HepG2 (cell line): Measurements from ENCODE around the gene SMURF2. TPM values are rescaled to one million over a fixed set of nuclear protein-coding genes. Genes with fewer than 3 reads are reported as not detected.

Experiments
- ARNT2 ChIP-seq: sonication (generic); formaldehyde crosslinking; IDR thresholded peaks from 2 replicates; pipeline ENCODE4 v1.8.0; 2022; ENCODE audit warnings: mild to moderate bottlenecking, low read depth, missing genetic modification reagents, moderate library complexity
- EED ChIP-seq: sonication (generic); formaldehyde crosslinking; IDR thresholded peaks from 2 replicates; pipeline ENCODE4 v1.5.0; 2020; ENCODE audit warnings: mild to moderate bottlenecking, missing genetic modification reagents
- HMG20B ChIP-seq: conservative IDR thresholded peaks from 2 replicates; pipeline ENCODE4 v1.6.1; 2016; ENCODE audit warnings: missing genetic modification reagents, missing compliant biosample characterization
- KLF16 ChIP-seq, 2 experiments: sonication (generic) in 1 of 2; formaldehyde crosslinking in 1 of 2; IDR thresholded peaks; 2 replicates each; pipeline versions ENCODE4 v1.6.1 to v1.8.0; 2016 to 2023; ENCODE audit warnings: missing genetic modification reagents in 2 of 2, missing compliant biosample characterization in 1 of 2
- MAFK ChIP-seq, 2 experiments: IDR thresholded peaks in 1 of 2; conservative IDR thresholded peaks in 1 of 2; 2 replicates each; pipeline ENCODE4 v1.6.1; 2011; ENCODE audit warnings: improper control_type of control experiment in 2 of 2, low read length in 2 of 2
- NAIF1 ChIP-seq: sonication (generic); formaldehyde crosslinking; IDR thresholded peaks from 2 replicates; pipeline ENCODE4 v1.5.0; 2020; ENCODE audit warnings: mild to moderate bottlenecking, missing genetic modification reagents, borderline replicate concordance
- NFAT5 ChIP-seq: sonication (generic); formaldehyde crosslinking; IDR thresholded peaks from 2 replicates; pipeline ENCODE4 v1.4.0; 2020; ENCODE audit warnings: missing genetic modification reagents
- PHF21A ChIP-seq: sonication (generic); formaldehyde crosslinking; IDR thresholded peaks from 2 replicates; pipeline ENCODE4 v1.5.0; 2020; ENCODE audit warnings: mild to moderate bottlenecking, missing genetic modification reagents
- PPARG ChIP-seq: conservative IDR thresholded peaks from 2 replicates; pipeline ENCODE4 v1.6.1; 2016; ENCODE audit warnings: missing biosample characterization, missing genetic modification reagents
- RBAK ChIP-seq: sonication (generic); formaldehyde crosslinking; IDR thresholded peaks from 2 replicates; pipeline ENCODE4 v1.5.1; 2020; ENCODE audit warnings: mild to moderate bottlenecking, missing genetic modification reagents
- SNAPC4 ChIP-seq: sonication (generic); formaldehyde crosslinking; IDR thresholded peaks from 2 replicates; pipeline ENCODE4 v1.4.0; 2020; ENCODE audit warnings: mild to moderate bottlenecking, missing genetic modification reagents
- ZBTB42 ChIP-seq: sonication (generic); formaldehyde crosslinking; IDR thresholded peaks from 2 replicates; pipeline ENCODE4 v1.5.0; 2020; ENCODE audit warnings: mild to moderate bottlenecking, missing genetic modification reagents
- ZMYM4 ChIP-seq: sonication (generic); formaldehyde crosslinking; IDR thresholded peaks from 2 replicates; pipeline ENCODE4 v1.8.1; 2023; ENCODE audit warnings: mild to moderate bottlenecking, missing genetic modification reagents
- ZNF660 ChIP-seq: sonication (generic); formaldehyde crosslinking; IDR thresholded peaks from 2 replicates; pipeline ENCODE4 v1.5.1; 2020; ENCODE audit warnings: mild to moderate bottlenecking, low read depth, missing genetic modification reagents, borderline replicate concordance
- polyA plus RNA-seq, 8 experiments: library from polyadenylated mRNA; depleted of rRNA in 3 of 8; stranded (reverse) in 7 of 8; unstranded in 1 of 8; fragments of >200 nt; fragmentation: Illumina TruSeq in 4 of 8; extraction: Trizol in 4 of 8; gene quantifications; 2 replicates each; pipeline versions ENCODE4 v1.2.1 to v1.2.3, GENCODE V29; 2011 to 2016; ENCODE audit warnings: low read depth in 4 of 8, missing spikeins in 1 of 8, mixed read lengths in 1 of 8; ENCODE audit not compliant: insufficient read depth in 1 of 8
- total RNA-seq, 5 experiments: library from RNA; depleted of rRNA; stranded (reverse); fragments of >200 nt; fragmentation: Illumina TruSeq; extraction: Trizol; gene quantifications; 2 replicates each; pipeline ENCODE4 v1.2.3, GENCODE V29; 2016; ENCODE audit warnings: low read depth in 1 of 5
- TF ChIP-seq, protein P1 (sequence below): sonication (generic); formaldehyde crosslinking; IDR thresholded peaks from 2 replicates; pipeline ENCODE4 v1.8.1; 2022; ENCODE audit warnings: mild to moderate bottlenecking, missing genetic modification reagents
- TF ChIP-seq, protein P2 (sequence below): sonication (generic); formaldehyde crosslinking; IDR thresholded peaks from 2 replicates; pipeline ENCODE4 v1.5.0; 2020; ENCODE audit warnings: mild to moderate bottlenecking, missing genetic modification reagents

SMURF2 gene
- total and polyA plus RNA-seq, 2 of the 13 experiments (the other 11 are each of a cell fraction or from before 2014, with no cell fraction given), result 14.9 to 24.3 TPM

GRCh38 chr17:64706224-64707049, 44.3 kb upstream of the SMURF2 start (continued):
- TF ChIP-seq NFAT5 (CRISPR knock-in tag), result no peak
- no peak for TF ChIP-seq PPARG (CRISPR knock-in tag)
- TF ChIP-seq PHF21A (CRISPR knock-in tag), result peak; percentile 78
- no peak for TF ChIP-seq SNAPC4
- no peak for TF ChIP-seq NAIF1
- TF ChIP-seq HMG20B (CRISPR knock-in tag), result 0 out of 2 replicates have a peak, but pooled peaks have one; percentile 36
- TF ChIP-seq, protein P1, sequence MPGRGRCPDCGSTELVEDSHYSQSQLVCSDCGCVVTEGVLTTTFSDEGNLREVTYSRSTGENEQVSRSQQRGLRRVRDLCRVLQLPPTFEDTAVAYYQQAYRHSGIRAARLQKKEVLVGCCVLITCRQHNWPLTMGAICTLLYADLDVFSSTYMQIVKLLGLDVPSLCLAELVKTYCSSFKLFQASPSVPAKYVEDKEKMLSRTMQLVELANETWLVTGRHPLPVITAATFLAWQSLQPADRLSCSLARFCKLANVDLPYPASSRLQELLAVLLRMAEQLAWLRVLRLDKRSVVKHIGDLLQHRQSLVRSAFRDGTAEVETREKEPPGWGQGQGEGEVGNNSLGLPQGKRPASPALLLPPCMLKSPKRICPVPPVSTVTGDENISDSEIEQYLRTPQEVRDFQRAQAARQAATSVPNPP (CRISPR knock-in tag), result no peak
- no peak for TF ChIP-seq RBAK
- TF ChIP-seq, protein P2, sequence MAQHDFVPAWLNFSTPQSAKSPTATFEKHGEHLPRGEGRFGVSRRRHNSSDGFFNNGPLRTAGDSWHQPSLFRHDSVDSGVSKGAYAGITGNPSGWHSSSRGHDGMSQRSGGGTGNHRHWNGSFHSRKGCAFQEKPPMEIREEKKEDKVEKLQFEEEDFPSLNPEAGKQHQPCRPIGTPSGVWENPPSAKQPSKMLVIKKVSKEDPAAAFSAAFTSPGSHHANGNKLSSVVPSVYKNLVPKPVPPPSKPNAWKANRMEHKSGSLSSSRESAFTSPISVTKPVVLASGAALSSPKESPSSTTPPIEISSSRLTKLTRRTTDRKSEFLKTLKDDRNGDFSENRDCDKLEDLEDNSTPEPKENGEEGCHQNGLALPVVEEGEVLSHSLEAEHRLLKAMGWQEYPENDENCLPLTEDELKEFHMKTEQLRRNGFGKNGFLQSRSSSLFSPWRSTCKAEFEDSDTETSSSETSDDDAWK (CRISPR knock-in tag), result no peak
- no peak for TF ChIP-seq ZBTB42 (CRISPR knock-in tag)
- no peak for TF ChIP-seq ZNF660 (CRISPR knock-in tag)
- no peak for TF ChIP-seq KLF16 (CRISPR knock-in tag; IDR thresholded peaks at IDR 0.05)
- no peak for TF ChIP-seq ARNT2 (CRISPR knock-in tag)
- no peak for TF ChIP-seq ZMYM4 (CRISPR knock-in tag)
- TF ChIP-seq MAFK (conservative IDR thresholded peaks at IDR 0.05 in 1 of 2, IDR thresholded peaks at IDR 0.05 in 1 of 2; ENCODE audit: low read length in 2 of 2), result peak; percentile 43 to 70; a peak in 3 of 4 replicates
- TF ChIP-seq EED (CRISPR knock-in tag), result no peak
